HG03039 (cell line): Measurements from ENCODE around the gene ATP1B1.
"Not testable (repeated sequence)": the region's sequence is repeated elsewhere in the genome, so short reads cannot be mapped to it uniquely, and the experiment has no call there.

Experiments
- ATAC-seq: cut with Tn5 transposase; IDR thresholded peaks from one replicate; pipeline ENCODE4 v1.9.1; 2021; ENCODE audit warnings: mild to moderate bottlenecking, moderate library complexity; ENCODE audit not compliant: unreplicated experiment

Gene ATP1B1

GRCh38 chr1:169138866-169139670, 32.6 kb downstream of the ATP1B1 start:
- peak; percentile 89 for ATAC-seq

GRCh38 chr1:169141356-169141755, 34.9 kb downstream of the ATP1B1 start:
- no peak for ATAC-seq

- ATAC-seq: no peak
Measured at GRCh38 chr1:169142129-169142528, 35.6 kb downstream of the ATP1B1 start.

- ATAC-seq: no peak
Measured at GRCh38 chr1:169143346-169143745, 36.9 kb downstream of the ATP1B1 start.

- no peak for ATAC-seq
Measured at GRCh38 chr1:169143984-169144383, 37.5 kb downstream of the ATP1B1 start.

- no peak for ATAC-seq
Measured at GRCh38 chr1:169144941-169145626, 38.6 kb downstream of the ATP1B1 start.

- ATAC-seq: no peak
Measured at GRCh38 chr1:169146576-169147214, 40.2 kb downstream of the ATP1B1 start.

- ATAC-seq: no peak
Measured at GRCh38 chr1:169148472-169149252, 42.2 kb downstream of the ATP1B1 start.

GRCh38 chr1:169149555-169150286, 43.2 kb downstream of the ATP1B1 start:
- no peak for ATAC-seq

- ATAC-seq: no peak
Measured at GRCh38 chr1:169150641-169151337, 44.3 kb downstream of the ATP1B1 start.

GRCh38 chr1:169151338-169151837, 44.9 kb downstream of the ATP1B1 start:
- no peak for ATAC-seq

GRCh38 chr1:169155675-169156074, 49.2 kb downstream of the ATP1B1 start:
- no peak for ATAC-seq

- ATAC-seq: no peak
Measured at GRCh38 chr1:169156580-169156979, 50.1 kb downstream of the ATP1B1 start.

GRCh38 chr1:169160845-169161495, 54.5 kb downstream of the ATP1B1 start:
- no peak for ATAC-seq

GRCh38 chr1:169161496-169162194, 55.2 kb downstream of the ATP1B1 start:
- ATAC-seq: peak; percentile 46

GRCh38 chr1:169163059-169163458, 56.6 kb downstream of the ATP1B1 start:
- peak; percentile 54 for ATAC-seq

GRCh38 chr1:169175461-169175860, 69.0 kb downstream of the ATP1B1 start:
- ATAC-seq: no peak

GRCh38 chr1:169179431-169179830, 72.9 kb downstream of the ATP1B1 start:
- not testable (repeated sequence) for ATAC-seq
